Kidney epithelial cell (primary cell): Measurements from ENCODE around the gene PPP3R1. TPM values are rescaled to one million over a fixed set of nuclear protein-coding genes. Genes with fewer than 3 reads are reported as not detected.

Experiments used
- DNase-seq: peaks from one replicate; pipeline ENCODE4 v3.0.0-alpha.2; 2010; ENCODE audit warnings: low read depth
- H3K27me3 ChIP-seq: 2 replicates; pipeline ENCODE4 v1.6.0; 2011; ENCODE audit warnings: low read length; ENCODE audit not compliant: control insufficient read depth, insufficient read depth
- H3K36me3 ChIP-seq: 2 replicates; pipeline ENCODE4 v1.5.1; 2011; ENCODE audit warnings: low read length; ENCODE audit not compliant: control insufficient read depth, insufficient read depth
- H3K4me3 ChIP-seq: 2 replicates; pipeline ENCODE4 v1.5.1; 2011; ENCODE audit warnings: low read depth, mild to moderate bottlenecking, control low read depth, low read length
- CTCF ChIP-seq: IDR thresholded peaks from 2 replicates; pipeline ENCODE4 v1.5.1; 2011; ENCODE audit warnings: mild to moderate bottlenecking, moderate library complexity, low read length, control low read depth, inconsistent platforms; ENCODE audit not compliant: insufficient read depth, poor library complexity, severe bottlenecking
- total RNA-seq: library from RNA; depleted of rRNA; stranded (reverse); fragments of >200 nt; gene quantifications from 2 replicates; pipeline ENCODE4 v1.2.3, GENCODE V29; 2015

PPP3R1 gene
- total RNA-seq, 1 donor from 2014 or later = 32.8 TPM

DNA sequence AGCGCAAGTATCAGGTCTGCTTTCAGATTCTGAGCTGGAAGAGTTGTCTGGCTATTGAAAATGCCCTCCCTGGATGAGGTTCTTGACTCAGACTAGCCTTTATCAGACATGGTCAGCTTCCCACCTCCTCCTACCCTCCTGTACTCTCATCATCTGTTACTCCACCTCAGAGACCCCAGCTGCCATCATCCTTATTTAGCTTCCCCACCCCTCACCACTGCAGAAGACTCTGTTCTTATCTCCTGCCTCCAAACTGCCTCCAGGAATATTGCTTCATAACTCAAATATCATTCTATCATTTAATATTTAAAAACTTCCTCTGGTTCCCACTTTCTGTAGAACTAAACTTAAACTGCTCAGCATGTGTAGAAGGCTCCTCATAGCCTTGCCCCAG lies 31.1 kb upstream of the PPP3R1 start:
- no peaks in the 10 kb centered on the region for H3K27me3 ChIP-seq
- H3K36me3 ChIP-seq = no peaks in the 10 kb centered on the region
- no peak for TF ChIP-seq CTCF
- H3K4me3 ChIP-seq = no peak overlapping the region
- no peak for DNase-seq

- Histone ChIP-seq H3K36me3 (no peaks in the 10 kb centered on the region), H3K4me3 (no peak overlapping the region), H3K27me3 (no peaks in the 10 kb centered on the region)
- DNase-seq = peak; percentile 9
- TF ChIP-seq CTCF = peak; percentile 75
These were observed 30.6 kb upstream of the PPP3R1 start for GRCh38 chr2:68282811-68283418.

- Histone ChIP-seq H3K36me3 (no peaks in the 10 kb centered on the region), H3K27me3 (no peaks in the 10 kb centered on the region), H3K4me3 (no peak overlapping the region)
- DNase-seq = no peak
- TF ChIP-seq CTCF = no peak
These were observed 28.5 kb upstream of the PPP3R1 start for GRCh38 chr2:68280796-68281195.

DNA sequence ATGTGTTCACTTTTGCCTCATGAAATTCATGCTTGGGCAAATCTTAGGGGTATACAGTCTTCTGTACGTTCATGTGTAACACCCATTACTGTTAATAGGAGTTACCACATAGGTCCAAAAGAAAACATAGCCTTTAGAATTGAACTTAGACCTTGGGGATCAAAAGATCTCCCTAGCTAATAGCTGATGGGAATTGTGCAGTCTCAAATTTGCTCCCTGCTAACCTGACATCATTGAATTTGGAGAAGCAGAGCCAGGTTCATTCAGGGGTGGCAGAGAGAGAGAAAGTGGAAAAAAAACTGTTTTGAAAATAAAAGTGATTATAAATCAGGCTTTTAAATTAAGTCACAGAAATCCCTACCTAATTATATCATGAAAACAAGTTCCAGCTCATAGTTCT lies 28.0 kb upstream of the PPP3R1 start:
- no peak overlapping the region for H3K4me3 ChIP-seq
- H3K27me3 ChIP-seq = no peaks in the 10 kb centered on the region
- no peaks in the 10 kb centered on the region for H3K36me3 ChIP-seq
- no peak for TF ChIP-seq CTCF
- no peak for DNase-seq

GRCh38 chr2:68279691-68280090 lies 27.4 kb upstream of the PPP3R1 start:
- Histone ChIP-seq H3K27me3 (no peaks in the 10 kb centered on the region), H3K4me3 (no peak overlapping the region), H3K36me3 (no peaks in the 10 kb centered on the region)
- DNase-seq = no peak
- no peak for TF ChIP-seq CTCF

- Histone ChIP-seq H3K4me3 (no peak overlapping the region), H3K36me3 (no peaks in the 10 kb centered on the region), H3K27me3 (no peaks in the 10 kb centered on the region)
- TF ChIP-seq CTCF = no peak
- DNase-seq = no peak
These were observed 25.8 kb upstream of the PPP3R1 start for GRCh38 chr2:68278169-68278568.
